Superior temporal gyrus (tissue), 1 donor: ENCODE measurements around the gene RLF.

Experiments
- DNase-seq: peaks from one replicate; pipeline ENCODE4 v3.0.0-alpha.2; 2016; ENCODE audit errors: extremely low spot score

The RLF gene

GRCh38 chr1:40270152-40270834 lies 109.1 kb downstream of the RLF start:
- DNase-seq, result no peak

- no peak for DNase-seq
These were observed 111.5 kb downstream of the RLF start for GRCh38 chr1:40272653-40273213.

- DNase-seq, result no peak
These were observed 112.5 kb downstream of the RLF start for GRCh38 chr1:40273547-40274166.

- DNase-seq, result no peak
These were observed 113.1 kb downstream of the RLF start for GRCh38 chr1:40274331-40274730.

GRCh38 chr1:40276122-40276521 lies 114.9 kb downstream of the RLF start:
- no peak for DNase-seq

GRCh38 chr1:40281853-40282252 lies 120.7 kb downstream of the RLF start:
- no peak for DNase-seq
